Lower leg skin (tissue), 4 donors: ENCODE results near the gene FGG. TPM values are rescaled to one million over a fixed set of nuclear protein-coding genes. Genes with fewer than 3 reads are reported as not detected.

Source experiments
- DNase-seq, 2 donors: peaks; one replicate each; pipeline ENCODE4 v3.0.0-alpha.2; 2019; ENCODE audit warnings: low spot score in 2 of 2
- H3K4me3 ChIP-seq: fragments of 200-600 bp; sonication (generic); 2 replicates; pipeline ENCODE4 v1.5.1; 2017; ENCODE audit warnings: mild to moderate bottlenecking, low read depth; ENCODE audit not compliant: poor library complexity, severe bottlenecking
- CTCF ChIP-seq, 3 donors: fragments of 450-650 bp; IDR thresholded peaks; one replicate each; pipeline ENCODE4 v1.5.1; 2016; ENCODE audit warnings: antibody characterized with exemption in 3 of 3, mild to moderate bottlenecking in 3 of 3, moderate library complexity in 2 of 3
- POLR2A ChIP-seq, 2 donors: fragments of 450-650 bp; IDR thresholded peaks; one replicate each; pipeline ENCODE4 v1.6.1; 2016 to 2017; ENCODE audit warnings: antibody characterized with exemption in 2 of 2, mild to moderate bottlenecking in 1 of 2, moderate library complexity in 1 of 2
- WGBS, 2 donors: methylation state at CpG; one replicate each; pipeline ENCODE4 v1.1.5; 2018; 5-methylcytosine and 5-hydroxymethylcytosine counted together
- intact Hi-C: fragments of 100-400 bp; cut with DNase I; formaldehyde crosslinking; loops from one replicate; pipeline ENCODE4 v1.15.0; 2023; ENCODE audit warnings: low total_unique reads
- total RNA-seq, 4 donors: library from RNA; depleted of rRNA; stranded (reverse); fragments of >200 nt; gene quantifications; one replicate each; pipeline ENCODE4 v1.1.0, GENCODE V29; 2016

FGG gene
- total RNA-seq, 4 donors from 2014 or later, result not detected

- intact Hi-C loops, result no loop called here
- TF ChIP-seq CTCF (IDR thresholded peaks at IDR 0.05) (no peak), POLR2A (IDR thresholded peaks at IDR 0.05) (no peak)
- 83 to 87% methylated on average over 7 of the region's 7 CpGs for WGBS, 2 donors
- H3K4me3 ChIP-seq, result no peak overlapping the region
- DNase-seq, result no peak
Observed at GRCh38 chr4:154623995-154624394, 11.5 kb upstream of the FGG start.

GRCh38 chr4:154623436-154623835 lies 11.0 kb upstream of the FGG start:
- TF ChIP-seq CTCF (IDR thresholded peaks at IDR 0.05) (no peak), POLR2A (IDR thresholded peaks at IDR 0.05) (no peak)
- 72 to 84% methylated on average over 3 of the region's 3 CpGs for WGBS, 2 donors
- DNase-seq, result no peak
- H3K4me3 ChIP-seq, result no peak overlapping the region
- intact Hi-C loops, result no loop called here

GRCh38 chr4:154622598-154622997 lies 10.1 kb upstream of the FGG start:
- no peak overlapping the region for H3K4me3 ChIP-seq
- intact Hi-C loops, result no loop called here
- DNase-seq, result no peak
- TF ChIP-seq POLR2A (IDR thresholded peaks at IDR 0.05), result no peak
- no peak for TF ChIP-seq CTCF (IDR thresholded peaks at IDR 0.05)

- DNase-seq, result no peak
- H3K4me3 ChIP-seq, result no peak overlapping the region
- 0% methylated on average over 1 of the region's 1 CpG for WGBS, 2 donors
- intact Hi-C loops, result no loop called here
- TF ChIP-seq POLR2A (IDR thresholded peaks at IDR 0.05) (no peak), CTCF (IDR thresholded peaks at IDR 0.05) (no peak)
Observed at GRCh38 chr4:154620111-154620510, 7.7 kb upstream of the FGG start.

GRCh38 chr4:154618708-154619315 lies 6.4 kb upstream of the FGG start:
- 35 to 46% methylated on average over 4 of the region's 4 CpGs for WGBS, 2 donors
- intact Hi-C loops, result no loop called here
- no peak for TF ChIP-seq POLR2A (IDR thresholded peaks at IDR 0.05)
- no peak for TF ChIP-seq CTCF (IDR thresholded peaks at IDR 0.05)
- no peak overlapping the region for H3K4me3 ChIP-seq
- no peak for DNase-seq

GRCh38 chr4:154617820-154618317 lies 5.4 kb upstream of the FGG start:
- 60 to 74% methylated on average over 5 of the region's 5 CpGs for WGBS, 2 donors
- H3K4me3 ChIP-seq, result no peak overlapping the region
- no peak for DNase-seq
- TF ChIP-seq CTCF (IDR thresholded peaks at IDR 0.05), result no peak
- TF ChIP-seq POLR2A (IDR thresholded peaks at IDR 0.05), result no peak
- intact Hi-C loops, result no loop called here
